Cardiac fibroblast (primary cell): ENCODE measurements around the gene TRAK1.

ENCODE experiments used
- DNase-seq, 2 donors: peaks; one replicate each; pipeline versions ENCODE4 v3.0.0 to v3.0.0-alpha.2; 2010; ENCODE audit warnings: low read depth in 2 of 2
- H3K4me3 ChIP-seq, 2 donors: replicated peaks in 1 of 2; 1 replicate in 1 of 2; 2 replicates in 1 of 2; pipeline ENCODE4 v1.5.1; 2011; ENCODE audit warnings: low read depth in 2 of 2, low read length in 2 of 2, mild to moderate bottlenecking in 2 of 2, moderate library complexity in 1 of 2
- TF ChIP-seq, protein P1 (sequence below): IDR thresholded peaks from one replicate; pipeline ENCODE4 v1.5.1; 2011; ENCODE audit warnings: low read depth, mild to moderate bottlenecking, low read length, inconsistent platforms

TRAK1 gene

DNA sequence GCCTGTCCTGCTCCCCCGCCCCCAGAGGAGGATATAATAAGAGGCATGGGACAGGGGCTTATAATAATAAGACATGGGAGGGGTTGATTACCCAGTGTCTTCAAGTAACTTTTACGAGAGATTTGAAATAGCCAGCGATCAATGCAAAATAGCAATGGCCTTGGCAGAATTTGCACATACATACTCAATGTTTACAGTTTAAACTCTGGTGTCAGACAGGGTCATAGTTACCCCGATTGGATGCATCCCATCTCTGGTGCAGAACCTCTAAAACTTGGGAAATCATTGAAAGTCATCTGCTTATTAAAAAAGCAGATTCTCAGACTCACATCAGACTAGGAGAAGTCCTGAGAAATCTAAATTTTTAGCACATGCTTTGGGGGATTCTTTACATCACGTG is 61.0 kb downstream of the TRAK1 start:
- no peak for DNase-seq
- no peak overlapping the region for H3K4me3 ChIP-seq
- TF ChIP-seq, protein P1, sequence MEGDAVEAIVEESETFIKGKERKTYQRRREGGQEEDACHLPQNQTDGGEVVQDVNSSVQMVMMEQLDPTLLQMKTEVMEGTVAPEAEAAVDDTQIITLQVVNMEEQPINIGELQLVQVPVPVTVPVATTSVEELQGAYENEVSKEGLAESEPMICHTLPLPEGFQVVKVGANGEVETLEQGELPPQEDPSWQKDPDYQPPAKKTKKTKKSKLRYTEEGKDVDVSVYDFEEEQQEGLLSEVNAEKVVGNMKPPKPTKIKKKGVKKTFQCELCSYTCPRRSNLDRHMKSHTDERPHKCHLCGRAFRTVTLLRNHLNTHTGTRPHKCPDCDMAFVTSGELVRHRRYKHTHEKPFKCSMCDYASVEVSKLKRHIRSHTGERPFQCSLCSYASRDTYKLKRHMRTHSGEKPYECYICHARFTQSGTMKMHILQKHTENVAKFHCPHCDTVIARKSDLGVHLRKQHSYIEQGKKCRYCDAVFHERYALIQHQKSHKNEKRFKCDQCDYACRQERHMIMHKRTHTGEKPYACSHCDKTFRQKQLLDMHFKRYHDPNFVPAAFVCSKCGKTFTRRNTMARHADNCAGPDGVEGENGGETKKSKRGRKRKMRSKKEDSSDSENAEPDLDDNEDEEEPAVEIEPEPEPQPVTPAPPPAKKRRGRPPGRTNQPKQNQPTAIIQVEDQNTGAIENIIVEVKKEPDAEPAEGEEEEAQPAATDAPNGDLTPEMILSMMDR = no peak

DNA sequence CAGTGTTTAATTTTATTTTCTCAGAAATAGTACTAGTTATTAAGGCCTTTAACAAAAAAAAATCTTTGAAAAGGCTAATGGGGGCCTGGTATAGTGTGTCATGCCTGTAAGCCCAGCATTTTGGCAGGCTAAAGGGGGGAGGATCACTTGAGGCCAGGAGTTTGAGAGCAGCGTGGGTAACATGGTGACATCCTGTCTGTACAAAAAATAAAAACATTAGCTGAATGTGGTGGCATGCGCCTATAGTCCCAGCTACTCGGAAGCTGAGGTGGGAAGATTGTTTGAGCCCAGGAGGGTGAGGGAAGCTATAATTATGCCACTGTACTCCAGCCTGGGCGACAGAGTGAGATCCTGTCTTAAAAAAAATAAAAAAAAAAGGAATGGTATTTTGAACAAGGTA is 61.9 kb downstream of the TRAK1 start:
- H3K4me3 ChIP-seq = no peak overlapping the region
- DNase-seq = no peak
- TF ChIP-seq, protein P1 = no peak

DNA sequence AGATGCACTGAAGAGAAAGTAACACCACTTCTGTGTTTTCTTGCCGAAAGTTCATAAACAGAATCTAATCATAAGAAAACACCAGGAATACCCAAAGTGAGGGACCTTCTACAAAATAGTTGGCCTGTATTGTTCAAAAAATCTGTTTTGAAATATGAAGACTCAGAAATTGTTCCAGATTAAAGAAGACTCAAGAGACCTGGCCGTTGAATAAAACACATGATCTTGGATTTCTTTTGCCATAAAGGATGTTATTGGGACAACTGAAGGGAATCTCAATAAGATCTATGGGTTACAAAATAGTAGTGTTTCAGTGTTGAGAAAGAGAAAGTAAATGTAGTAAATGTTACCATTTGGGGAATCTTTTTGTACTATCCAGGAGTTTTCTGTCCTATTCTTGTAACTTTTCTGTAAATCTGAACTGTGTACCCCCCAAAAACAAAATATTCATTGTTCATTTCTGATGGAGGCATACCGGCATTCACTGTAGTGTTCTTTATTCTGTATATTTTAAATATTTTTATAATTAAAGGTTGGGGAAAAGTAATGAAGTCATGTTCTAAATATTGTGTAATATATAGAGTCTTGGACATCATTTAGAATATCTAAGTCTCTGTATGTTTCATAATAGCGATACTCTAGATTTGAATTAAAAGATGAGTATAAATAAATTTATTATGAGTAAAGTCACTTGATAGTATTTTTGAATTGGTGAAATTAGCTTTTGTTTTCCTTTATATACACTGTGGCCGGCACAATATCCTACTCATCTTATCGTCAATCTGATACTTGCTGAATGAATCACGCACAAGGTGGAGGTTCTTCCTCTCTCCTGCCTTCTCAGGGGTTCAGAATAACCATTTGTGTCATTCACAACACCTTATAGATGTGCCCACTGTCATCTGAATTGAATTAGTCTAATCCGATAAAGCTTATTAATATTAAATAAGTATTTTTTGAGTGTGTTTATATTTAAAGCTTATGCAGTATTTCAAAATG is 66.7 kb downstream of the TRAK1 start:
- no peak overlapping the region for H3K4me3 ChIP-seq
- peak in 1 of 2 donors; percentile 14 for DNase-seq
- TF ChIP-seq, protein P1 = no peak

DNA sequence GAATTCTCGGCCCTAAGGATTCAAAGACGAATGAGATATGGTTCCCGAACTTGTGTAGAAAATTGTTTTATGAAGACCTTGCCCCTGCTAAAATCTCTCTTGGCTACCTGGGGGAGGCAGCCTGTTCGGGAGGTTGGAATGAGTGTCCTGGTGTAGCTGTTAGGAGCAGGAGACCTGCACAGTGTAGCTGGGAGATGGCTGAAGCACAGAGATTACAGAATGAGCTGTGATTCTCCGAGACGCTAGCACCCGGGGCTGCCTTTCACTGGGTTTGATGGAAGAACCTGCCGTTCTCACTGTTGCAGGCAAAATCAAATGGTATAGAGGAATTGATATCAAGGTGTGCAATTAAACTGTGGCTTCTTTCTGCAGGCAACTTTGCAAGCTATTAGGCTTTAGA is 68.0 kb downstream of the TRAK1 start:
- TF ChIP-seq, protein P1 = no peak
- H3K4me3 ChIP-seq = no peak overlapping the region
- DNase-seq = no peak

DNA sequence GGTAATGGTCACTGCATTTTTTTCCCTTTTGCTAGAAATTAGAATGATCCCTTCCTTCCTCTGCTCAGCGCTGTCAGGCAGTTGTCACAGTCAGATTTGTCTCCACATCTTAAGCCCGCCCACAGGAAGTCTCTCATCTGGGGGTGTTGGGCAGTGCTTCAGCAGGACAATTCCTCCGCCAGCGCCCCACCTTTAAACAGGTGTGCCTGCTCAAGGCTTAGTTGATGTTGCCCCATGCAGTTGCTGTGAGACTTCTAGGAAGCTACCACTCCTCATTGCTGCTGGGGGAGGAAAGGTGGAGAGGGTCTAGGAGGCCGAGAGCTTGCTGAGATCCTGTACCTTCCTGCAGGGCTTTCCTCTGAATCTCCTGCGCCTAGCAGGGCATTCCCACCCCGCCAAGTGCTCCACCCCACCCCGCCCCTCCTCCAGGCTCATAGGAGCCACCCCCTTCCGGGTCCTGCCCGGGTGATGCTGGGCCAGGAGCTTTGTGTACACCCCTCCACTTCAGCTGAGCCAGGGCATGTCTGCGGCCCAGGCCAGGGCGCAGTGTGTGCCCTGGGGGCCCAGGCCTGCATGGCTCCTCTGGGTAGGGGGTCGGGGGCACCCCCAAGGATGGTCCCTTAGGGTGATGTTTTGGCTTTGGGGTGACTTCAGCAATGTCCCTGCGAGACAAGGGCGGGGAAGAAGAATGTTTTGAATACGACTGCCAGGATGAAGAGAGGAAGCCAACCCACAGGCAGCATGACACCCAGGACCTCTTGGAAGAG is 68.7 kb downstream of the TRAK1 start:
- TF ChIP-seq, protein P1 = no peak
- DNase-seq = peak; percentile 29 to 35
- peak overlapping the region; percentile 13 to 38 for H3K4me3 ChIP-seq

DNA sequence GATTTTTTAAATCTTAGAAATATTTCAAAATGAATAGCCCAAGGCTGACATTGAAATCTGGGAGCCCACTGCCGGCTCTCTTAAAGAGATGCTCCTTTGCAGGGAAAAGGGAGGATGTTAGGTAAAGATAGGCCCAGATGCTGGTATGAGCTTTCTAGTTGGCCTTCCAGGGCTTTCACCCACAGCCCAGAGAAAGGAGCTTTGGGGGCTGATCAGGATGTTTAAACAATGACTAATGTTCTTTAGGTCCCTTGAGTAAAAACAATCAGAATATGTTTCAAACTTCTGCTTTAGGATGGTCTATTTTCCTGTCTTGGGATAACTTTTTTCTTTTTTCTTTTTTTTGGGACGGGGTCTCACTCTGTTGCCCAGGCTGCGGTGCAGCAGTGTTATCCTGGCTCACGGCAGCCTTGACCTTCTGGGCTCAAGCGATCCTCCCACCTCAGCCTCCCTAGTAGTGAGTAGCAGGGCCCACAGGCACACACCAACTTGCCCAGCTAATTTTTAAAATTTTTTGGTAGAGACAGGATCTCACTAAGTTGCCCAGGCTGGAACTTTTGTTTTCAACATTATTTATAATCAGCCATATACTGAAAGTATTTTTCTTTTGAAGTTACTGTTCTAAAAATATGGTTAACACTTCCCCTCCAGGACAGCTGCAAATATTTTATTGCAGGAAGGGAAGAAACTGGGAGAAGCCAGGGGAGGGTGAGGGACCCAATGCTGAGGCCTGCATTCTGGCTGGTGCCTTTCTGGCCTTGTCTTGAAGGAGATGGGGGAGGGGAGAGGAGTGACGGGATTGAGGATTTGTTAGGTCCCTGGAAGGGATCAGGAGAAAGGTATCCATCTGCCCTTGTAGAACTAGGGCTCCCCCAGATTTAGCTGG is 70.1 kb downstream of the TRAK1 start:
- peak; percentile 35 to 75 for DNase-seq
- TF ChIP-seq, protein P1 = no peak
- peak overlapping the region in 1 of 2 donors; percentile 27 for H3K4me3 ChIP-seq
